RWPE2 (cell line): Measurements from ENCODE around the gene GAREM1.
"Not testable (repeated sequence)": the region's sequence is repeated elsewhere in the genome, so short reads cannot be mapped to it uniquely, and the experiment has no call there.

Source experiments
- ATAC-seq: fragments of 200-7000 bp; cut with Tn5 transposase; 3 replicates; pipeline ENCODE4 v1.9.1; 2021; ENCODE audit warnings: low read depth
- DNase-seq: peaks from one replicate; pipeline ENCODE4 v3.0.0-alpha.2; 2020; ENCODE audit warnings: low spot score
- H3K27ac ChIP-seq: fragments of 450-650 bp; 2 replicates; pipeline ENCODE4 v1.5.1; 2017; ENCODE audit warnings: mild to moderate bottlenecking; ENCODE audit not compliant: poor library complexity, severe bottlenecking
- H3K27me3 ChIP-seq: fragments of 250-450 bp; sonication (Bioruptor Pico); 2 replicates; pipeline ENCODE4 v1.5.1; 2021; ENCODE audit warnings: mild to moderate bottlenecking, moderate library complexity; ENCODE audit not compliant: insufficient read depth, poor library complexity, severe bottlenecking
- H3K36me3 ChIP-seq: fragments of 250-450 bp; sonication (Bioruptor Pico); 2 replicates; pipeline ENCODE4 v1.5.1; 2020; ENCODE audit warnings: low read depth, mild to moderate bottlenecking, moderate library complexity
- H3K4me1 ChIP-seq: fragments of 250-450 bp; sonication (Bioruptor Pico); 2 replicates; pipeline ENCODE4 v1.5.1; 2021; ENCODE audit warnings: mild to moderate bottlenecking, moderate library complexity; ENCODE audit not compliant: insufficient read depth, poor library complexity, severe bottlenecking
- H3K4me3 ChIP-seq: fragments of 250-450 bp; sonication (Bioruptor Pico); 2 replicates; pipeline ENCODE4 v1.5.1; 2021; ENCODE audit warnings: mild to moderate bottlenecking, moderate library complexity; ENCODE audit not compliant: severe bottlenecking
- H3K9me3 ChIP-seq: fragments of 250-450 bp; sonication (Bioruptor Pico); 2 replicates; pipeline ENCODE4 v1.5.1; 2021; ENCODE audit warnings: mild to moderate bottlenecking, moderate library complexity; ENCODE audit not compliant: severe bottlenecking
- TF ChIP-seq, protein P1 (sequence below): fragments of 450-650 bp; IDR thresholded peaks from one replicate; pipeline ENCODE4 v1.5.1; 2017; ENCODE audit warnings: mild to moderate bottlenecking, moderate library complexity; ENCODE audit not compliant: poor library complexity, severe bottlenecking

GAREM1 gene

DNA sequence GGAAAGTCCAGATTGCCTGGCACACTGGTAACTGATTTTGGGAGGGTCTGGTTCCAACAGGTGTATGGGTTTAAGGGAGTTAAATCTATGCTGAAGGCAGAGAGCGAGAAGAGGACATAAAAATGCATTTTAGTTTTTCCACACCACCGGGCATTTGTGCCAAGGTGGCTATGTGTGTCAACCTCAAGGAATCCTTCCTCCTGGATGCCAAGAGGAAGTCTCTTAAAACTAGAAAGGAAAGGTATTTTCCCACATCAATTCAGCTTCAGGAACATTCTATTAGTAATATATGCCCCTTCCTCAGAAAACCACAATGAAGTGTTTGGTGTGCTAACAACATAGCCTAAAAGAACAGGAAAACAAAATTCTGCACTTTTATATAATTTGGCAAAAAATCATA lies 5.4 kb upstream of the GAREM1 start:
- Histone ChIP-seq H3K4me1 (no peaks in the 10 kb centered on the region), H3K27ac (no peak overlapping the region), H3K27me3 (no peaks in the 10 kb centered on the region), H3K4me3 (no peak overlapping the region), H3K9me3 (no peaks in the 10 kb centered on the region), H3K36me3 (no peaks in the 10 kb centered on the region)
- DNase-seq (no peak), ATAC-seq (no peak)
- TF ChIP-seq, protein P1, sequence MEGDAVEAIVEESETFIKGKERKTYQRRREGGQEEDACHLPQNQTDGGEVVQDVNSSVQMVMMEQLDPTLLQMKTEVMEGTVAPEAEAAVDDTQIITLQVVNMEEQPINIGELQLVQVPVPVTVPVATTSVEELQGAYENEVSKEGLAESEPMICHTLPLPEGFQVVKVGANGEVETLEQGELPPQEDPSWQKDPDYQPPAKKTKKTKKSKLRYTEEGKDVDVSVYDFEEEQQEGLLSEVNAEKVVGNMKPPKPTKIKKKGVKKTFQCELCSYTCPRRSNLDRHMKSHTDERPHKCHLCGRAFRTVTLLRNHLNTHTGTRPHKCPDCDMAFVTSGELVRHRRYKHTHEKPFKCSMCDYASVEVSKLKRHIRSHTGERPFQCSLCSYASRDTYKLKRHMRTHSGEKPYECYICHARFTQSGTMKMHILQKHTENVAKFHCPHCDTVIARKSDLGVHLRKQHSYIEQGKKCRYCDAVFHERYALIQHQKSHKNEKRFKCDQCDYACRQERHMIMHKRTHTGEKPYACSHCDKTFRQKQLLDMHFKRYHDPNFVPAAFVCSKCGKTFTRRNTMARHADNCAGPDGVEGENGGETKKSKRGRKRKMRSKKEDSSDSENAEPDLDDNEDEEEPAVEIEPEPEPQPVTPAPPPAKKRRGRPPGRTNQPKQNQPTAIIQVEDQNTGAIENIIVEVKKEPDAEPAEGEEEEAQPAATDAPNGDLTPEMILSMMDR: no peak

DNA sequence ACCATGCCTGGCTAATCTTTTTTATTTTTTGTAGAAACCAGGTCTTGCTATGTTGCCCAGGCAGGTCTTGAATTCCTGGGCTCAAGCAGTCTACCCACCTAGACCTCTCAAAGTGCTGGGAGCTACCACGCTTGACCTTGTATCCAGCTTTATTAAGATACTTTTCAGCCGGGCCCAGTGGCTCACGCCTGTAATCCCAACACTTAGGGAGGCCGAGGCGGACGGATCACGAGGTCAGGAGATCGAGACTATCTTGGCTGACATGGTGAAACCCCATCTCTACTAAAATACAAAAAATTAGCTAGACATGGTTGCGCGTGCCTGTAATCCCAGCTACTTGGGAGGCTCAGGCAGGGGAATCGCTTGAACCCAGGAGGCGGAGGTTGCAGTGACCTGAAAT lies 4.4 kb upstream of the GAREM1 start:
- not testable (repeated sequence) for H3K9me3 ChIP-seq, H3K4me3 ChIP-seq, ATAC-seq, DNase-seq, H3K36me3 ChIP-seq, H3K27me3 ChIP-seq, H3K4me1 ChIP-seq, H3K27ac ChIP-seq

DNA sequence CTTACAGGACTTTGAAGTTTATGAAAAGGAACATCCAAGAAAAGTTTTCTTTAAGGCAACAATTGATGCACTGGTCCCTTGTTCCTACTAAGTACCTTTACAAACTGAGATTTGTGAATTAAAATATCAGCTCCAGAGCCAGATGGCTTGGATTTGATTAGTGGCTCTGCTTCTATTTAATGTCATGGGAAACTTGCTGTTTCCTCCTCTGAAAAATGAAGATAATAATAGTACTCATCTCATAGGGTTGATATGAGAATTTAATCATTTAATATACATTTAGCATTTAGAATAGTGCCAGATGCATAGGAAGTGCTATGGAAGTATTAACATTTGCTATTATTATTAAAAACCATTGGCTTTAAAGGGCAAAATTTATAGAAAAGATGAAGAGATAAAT lies 2.6 kb upstream of the GAREM1 start:
- ATAC-seq (no peak), DNase-seq (no peak)
- TF ChIP-seq, protein P1: no peak
- Histone ChIP-seq H3K27ac (no peak overlapping the region), H3K36me3 (no peaks in the 10 kb centered on the region), H3K4me1 (no peaks in the 10 kb centered on the region), H3K9me3 (no peaks in the 10 kb centered on the region), H3K27me3 (no peaks in the 10 kb centered on the region), H3K4me3 (no peak overlapping the region)

DNA sequence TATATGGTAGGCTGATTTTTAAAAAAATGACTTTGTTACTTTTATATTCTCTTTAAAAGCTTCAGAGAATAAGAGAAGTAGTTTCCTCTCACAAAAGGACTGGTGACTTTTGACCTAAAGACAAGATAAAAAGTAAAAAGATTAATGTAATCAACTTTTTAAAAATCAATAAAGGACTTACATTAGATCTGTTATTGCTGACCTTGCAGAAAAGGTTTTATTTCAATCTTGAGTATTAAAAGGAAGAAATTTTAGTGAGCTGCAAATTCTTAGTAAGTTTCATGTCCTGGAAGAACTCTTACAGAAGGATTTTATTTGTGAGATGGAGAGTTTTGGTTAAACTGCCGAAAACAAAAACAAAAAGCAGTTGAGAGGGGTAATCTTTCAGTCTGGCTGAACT lies 2.2 kb upstream of the GAREM1 start:
- ATAC-seq: no peak
- Histone ChIP-seq H3K36me3 (no peaks in the 10 kb centered on the region), H3K4me3 (no peak overlapping the region), H3K27ac (no peak overlapping the region), H3K9me3 (no peaks in the 10 kb centered on the region), H3K4me1 (no peaks in the 10 kb centered on the region), H3K27me3 (no peaks in the 10 kb centered on the region)
- TF ChIP-seq, protein P1: no peak
- DNase-seq: no peak

DNA sequence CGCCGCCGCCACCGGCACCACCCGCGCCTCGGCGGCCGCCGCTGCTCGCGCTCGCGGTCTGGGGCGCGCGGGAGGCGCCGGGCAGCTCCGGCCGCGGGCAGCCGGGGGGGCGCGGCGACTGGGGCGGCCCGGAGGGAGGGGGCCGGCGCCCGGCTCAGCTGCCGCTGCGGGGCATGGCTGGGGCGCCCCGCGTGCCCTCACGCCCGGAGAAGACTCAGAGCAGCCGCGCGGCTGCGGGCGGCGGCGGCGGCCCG lies 295 bp downstream of the GAREM1 start:
- Histone ChIP-seq H3K36me3 (no peaks in the 10 kb centered on the region), H3K27me3 (no peaks in the 10 kb centered on the region), H3K9me3 (no peaks in the 10 kb centered on the region), H3K4me3 (peak overlapping the region; percentile 68), H3K27ac (peak overlapping the region; percentile 48), H3K4me1 (no peaks in the 10 kb centered on the region)
- TF ChIP-seq, protein P1: no peak
- no peak for DNase-seq
- no peak for ATAC-seq
